Lower leg skin (tissue), 3 donors: ENCODE results near the gene NBPF1.
"Not testable (repeated sequence)": the region's sequence is repeated elsewhere in the genome, so short reads cannot be mapped to it uniquely, and the experiment has no call there.

ENCODE experiments used
- CTCF ChIP-seq, 3 donors: fragments of 450-650 bp; IDR thresholded peaks; one replicate each; pipeline ENCODE4 v1.5.1; 2016; ENCODE audit warnings: antibody characterized with exemption in 3 of 3, mild to moderate bottlenecking in 3 of 3, moderate library complexity in 2 of 3
- POLR2A ChIP-seq, 2 donors: fragments of 450-650 bp; IDR thresholded peaks; one replicate each; pipeline ENCODE4 v1.6.1; 2016 to 2017; ENCODE audit warnings: antibody characterized with exemption in 2 of 2, mild to moderate bottlenecking in 1 of 2, moderate library complexity in 1 of 2

DNA sequence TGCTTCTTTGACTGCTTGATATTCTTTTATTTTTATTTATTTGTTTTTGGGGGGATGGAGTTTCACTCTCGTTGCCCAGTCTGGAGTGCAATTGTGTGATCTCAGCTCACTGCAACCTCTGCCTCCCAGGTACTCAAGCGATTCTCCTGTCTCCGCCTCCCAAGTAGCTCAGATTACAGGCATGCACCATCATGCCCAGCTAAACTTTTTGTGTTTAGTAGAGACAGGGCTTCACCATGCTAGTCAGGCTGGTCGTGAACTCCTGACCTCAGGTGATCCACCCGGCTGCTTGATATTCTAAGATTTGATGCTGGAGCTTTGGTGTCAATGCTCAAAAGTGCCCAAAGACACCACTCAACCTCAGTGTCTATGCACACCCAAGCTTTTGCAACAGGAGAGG, 53.7 kb downstream of the NBPF1 start:
- not testable (repeated sequence) for TF ChIP-seq CTCF, POLR2A (IDR thresholded peaks at IDR 0.05)
